Endothelial cell of umbilical vein (primary cell): Measurements from ENCODE around the gene FZR1. TPM values are rescaled to one million over a fixed set of nuclear protein-coding genes. Genes with fewer than 3 reads are reported as not detected.

Source experiments
- BruUV-seq: library from RNA; stranded (reverse); fragments of 400-500 nt; replicated peaks from 2 replicates; lab custom pipeline; 2021; lab: Mats Ljungman, UMichigan
- CTCF ChIA-PET: fragments of 300-600, 350-600 bp; sonication (Branson Sonifier 250); formaldehyde crosslinking; loops from one replicate; lab custom pipeline; 2021; ENCODE audit warnings: antibody characterized with exemption, inconsistent platforms; lab: Charles Lee
- POLR2A ChIA-PET: fragments of 300-600, 350-600 bp; sonication (Branson Sonifier 250); formaldehyde crosslinking; loops from one replicate; lab custom pipeline; 2021; ENCODE audit warnings: antibody characterized with exemption, inconsistent platforms; lab: Charles Lee
- DNase-seq: peaks from one replicate; pipeline ENCODE4 v3.0.0-alpha.2; 2011; ENCODE audit warnings: low read depth, low spot score
- FAIRE-seq: peaks from 2 replicates; lab custom pipeline; 2011; peaks lifted over from hg19 to GRCh38; lab: Jason Lieb, UNC
- H2AFZ ChIP-seq: 2 replicates; pipeline ENCODE4 v1.6.0; 2012; ENCODE audit warnings: low read depth, low read length, control low read depth, inconsistent platforms
- H3K27ac ChIP-seq: 2 replicates; pipeline ENCODE4 v1.5.1; 2011; ENCODE audit warnings: low read depth, mild to moderate bottlenecking, control low read depth, low read length, moderate library complexity; ENCODE audit not compliant: insufficient read depth
- H3K27me3 ChIP-seq, 2 experiments: 2 replicates each; pipeline versions ENCODE4 v1.6.0 to v1.6.1; 2011; ENCODE audit warnings: low read length in 2 of 2, mixed read lengths in 1 of 2; ENCODE audit not compliant: control insufficient read depth in 2 of 2, insufficient read depth in 2 of 2
- H3K36me3 ChIP-seq, 2 experiments: 2 replicates in 1 of 2; 3 replicates in 1 of 2; pipeline ENCODE4 v1.5.1; 2011; ENCODE audit warnings: low read length in 2 of 2, mild to moderate bottlenecking in 1 of 2, moderate library complexity in 1 of 2; ENCODE audit not compliant: control insufficient read depth in 2 of 2, insufficient read depth in 2 of 2; ENCODE audit errors: extremely low read depth in 1 of 2
- H3K4me1 ChIP-seq: 3 replicates; pipeline ENCODE4 v1.5.1; 2011; ENCODE audit warnings: mild to moderate bottlenecking, low read length; ENCODE audit not compliant: control insufficient read depth, insufficient read depth; ENCODE audit errors: extremely low read depth
- H3K4me2 ChIP-seq: 2 replicates; pipeline ENCODE4 v1.6.1; 2011; ENCODE audit warnings: low read length, control low read depth, mixed read lengths; ENCODE audit not compliant: insufficient read depth
- H3K4me3 ChIP-seq, 3 experiments: fragments of 200-600 bp in 1 of 3; sonication (generic), shearing (Covaris generic) in 1 of 3; replicated peaks in 1 of 3; 2 replicates each; pipeline ENCODE4 v1.5.1; 2011 to 2016; ENCODE audit warnings: control low read depth in 3 of 3, low read length in 3 of 3, mild to moderate bottlenecking in 2 of 3, inconsistent platforms in 1 of 3, low read depth in 1 of 3, moderate library complexity in 1 of 3; ENCODE audit not compliant: insufficient read depth in 1 of 3
- H3K79me2 ChIP-seq: 2 replicates; pipeline ENCODE4 v1.6.0; 2012; ENCODE audit warnings: low read length, inconsistent platforms; ENCODE audit not compliant: control insufficient read depth, insufficient read depth
- H3K9ac ChIP-seq: replicated peaks from 2 replicates; pipeline ENCODE3; 2011; ENCODE audit warnings: low read length, control low read depth; ENCODE audit not compliant: insufficient read depth; ENCODE audit errors: extremely low read depth
- H3K9me1 ChIP-seq: replicated peaks from 3 replicates; pipeline ENCODE4 v1.6.0; 2011; ENCODE audit warnings: mild to moderate bottlenecking, low read length; ENCODE audit not compliant: control insufficient read depth, insufficient read depth; ENCODE audit errors: extremely low read depth
- H3K9me3 ChIP-seq: replicated peaks from 2 replicates; pipeline ENCODE4 v1.5.1; 2012; ENCODE audit warnings: low read length, inconsistent platforms; ENCODE audit not compliant: control insufficient read depth, insufficient read depth
- H4K20me1 ChIP-seq: replicated peaks from 2 replicates; pipeline ENCODE3; 2011; ENCODE audit warnings: mild to moderate bottlenecking, low read length; ENCODE audit not compliant: control insufficient read depth, insufficient read depth; ENCODE audit errors: extremely low read depth
- EZH2 ChIP-seq: IDR thresholded peaks from 2 replicates; pipeline ENCODE4 v1.6.1; 2012; ENCODE audit warnings: borderline replicate concordance, low read depth, mild to moderate bottlenecking, moderate library complexity, low read length, inconsistent platforms; ENCODE audit not compliant: severe bottlenecking
- MAX ChIP-seq: IDR thresholded peaks from 2 replicates; pipeline ENCODE4 v1.6.1; 2011; ENCODE audit not compliant: insufficient read depth, insufficient read length
- POLR2AphosphoS5 ChIP-seq: IDR thresholded peaks from 2 replicates; pipeline ENCODE4 v1.6.1; 2012; ENCODE audit warnings: low read depth, mild to moderate bottlenecking, control low read depth, low read length, moderate library complexity; ENCODE audit not compliant: insufficient read depth
- dilution Hi-C: fragments of 300-500 bp; cut with MboI; formaldehyde crosslinking; loops from one replicate; pipeline ENCODE4 v1.15.0; 2019; ENCODE audit warnings: low sequenced_read_pairs; ENCODE audit not compliant: extremely low pct_ligation_motif_present
- intact Hi-C: fragments of 100-400 bp; cut with micrococcal nuclease; formaldehyde crosslinking; loops from one replicate; pipeline ENCODE4 v1.10.0; 2022
- polyA plus RNA-seq, 4 experiments: library from polyadenylated mRNA; depleted of rRNA in 3 of 4; stranded (reverse) in 3 of 4; unstranded in 1 of 4; fragments of >200 nt; gene quantifications; 2 replicates each; pipeline versions ENCODE4 v1.2.1 to v1.2.3, GENCODE V29; 2011 to 2012; ENCODE audit warnings: missing spikeins in 1 of 4
- total RNA-seq: library from RNA; stranded (reverse); gene quantifications from 2 replicates; pipeline ENCODE4 v1.2.3, GENCODE V29; 2021

Gene FZR1
- total and polyA plus RNA-seq, 2 donors (not counting 3 experiments of a cell fraction or from before 2014, with no cell fraction given) = 35.9 to 60.4 TPM

- H3K4me3 ChIP-seq = no peak overlapping the region
- intact Hi-C loops = no loop called here
- H3K27ac ChIP-seq = no peak overlapping the region
- no peak overlapping the region for H3K4me2 ChIP-seq
- dilution Hi-C loops = no loop called here
- no peaks in the 10 kb centered on the region for H3K9me1 ChIP-seq
- no peak for DNase-seq
- H3K27me3 ChIP-seq = no peaks in the 10 kb centered on the region
- no peak overlapping the region for H3K9ac ChIP-seq
- no peak for FAIRE-seq
- no peak for TF ChIP-seq POLR2AphosphoS5
- no peak for TF ChIP-seq MAX
- CTCF ChIA-PET = no interaction called here
- peaks cover 0 to 19% of the 10 kb centered on the region in 2 experiments for H3K36me3 ChIP-seq
- BruUV-seq = no TSS peak
- H3K9me3 ChIP-seq = no peaks in the 10 kb centered on the region
- POLR2A ChIA-PET = no interaction called here
- no peaks in the 10 kb centered on the region for H4K20me1 ChIP-seq
- peaks cover 91% of the 10 kb centered on the region for H3K79me2 ChIP-seq
- H2AFZ ChIP-seq = no peak overlapping the region
- H3K4me1 ChIP-seq = no peaks in the 10 kb centered on the region
Observed at GRCh38 chr19:3515891-3516422, 9.8 kb downstream of the FZR1 start.

GRCh38 chr19:3516675-3517207, 10.6 kb downstream of the FZR1 start:
- H4K20me1 ChIP-seq = no peaks in the 10 kb centered on the region
- ChIA-PET POLR2A (no interaction called here), CTCF (interaction anchor here (1.2 kb wide), 1 partner anchor 212 kb away, joined by 4 read pairs; no protein-coding TSS in a partner anchor)
- H3K36me3 ChIP-seq = peaks cover 0 to 17% of the 10 kb centered on the region in 2 experiments
- intact Hi-C loops = no loop called here
- no TSS peak for BruUV-seq
- no peaks in the 10 kb centered on the region for H3K9me1 ChIP-seq
- dilution Hi-C loops = no loop called here
- H3K4me2 ChIP-seq = no peak overlapping the region
- H3K9me3 ChIP-seq = no peaks in the 10 kb centered on the region
- no peak for DNase-seq
- no peak overlapping the region for H2AFZ ChIP-seq
- H3K4me1 ChIP-seq = no peaks in the 10 kb centered on the region
- no peak for TF ChIP-seq EZH2
- H3K4me3 ChIP-seq = no peak overlapping the region
- no peak overlapping the region for H3K9ac ChIP-seq
- H3K27ac ChIP-seq = no peak overlapping the region
- no peaks in the 10 kb centered on the region for H3K27me3 ChIP-seq
- FAIRE-seq = no peak
- peaks cover 88% of the 10 kb centered on the region for H3K79me2 ChIP-seq
